Measurements from ENCODE around the gene CEP162. TPM values are rescaled to one million over a fixed set of nuclear protein-coding genes. Genes with fewer than 3 reads are reported as not detected.
"Not testable (repeated sequence)": the region's sequence is repeated elsewhere in the genome, so short reads cannot be mapped to it uniquely, and the experiment has no call there.

The CEP162 gene
- total RNA-seq, 1 experiment from 2014 or later, result 8.2 TPM

DNA sequence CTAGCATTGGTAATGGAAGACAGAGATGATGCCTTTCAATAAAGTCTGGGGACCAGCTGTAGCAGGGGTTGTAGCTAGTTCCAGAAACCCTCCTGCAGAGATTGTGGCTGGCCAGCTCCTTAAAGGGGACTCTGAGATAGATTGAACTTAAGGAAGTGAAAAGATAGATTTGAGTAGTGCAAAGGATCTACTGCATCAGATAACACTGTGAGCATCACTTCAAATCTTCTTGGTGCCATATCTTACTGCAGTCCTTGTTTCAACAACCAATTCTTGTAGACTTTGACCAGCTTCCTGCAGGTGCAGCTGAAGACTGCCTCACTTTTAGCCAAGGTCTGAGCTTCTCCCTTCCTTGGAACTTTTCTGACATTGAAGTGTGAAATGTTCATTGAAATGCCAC lies 14.8 kb upstream of the CEP162 start:
- no peak for DNase-seq (ENCODE audit: low read depth)

DNA sequence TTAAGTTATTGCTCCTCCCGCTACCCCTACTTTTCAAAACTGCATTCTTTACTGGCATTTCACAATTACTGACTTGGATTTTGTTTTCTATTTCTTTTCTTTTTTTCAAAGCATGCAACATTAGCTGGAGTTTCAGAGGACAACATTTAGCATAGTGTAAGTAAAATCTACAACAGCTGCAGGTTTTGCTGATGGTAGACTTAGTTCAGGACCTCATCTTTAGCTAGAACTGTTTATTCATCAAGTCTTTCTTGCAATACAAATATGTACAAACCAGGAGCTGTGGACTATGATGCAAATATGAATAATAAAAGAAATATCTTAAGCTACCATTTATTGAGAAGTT lies 728 bp upstream of the CEP162 start:
- no peak for DNase-seq (ENCODE audit: low read depth)

DNA sequence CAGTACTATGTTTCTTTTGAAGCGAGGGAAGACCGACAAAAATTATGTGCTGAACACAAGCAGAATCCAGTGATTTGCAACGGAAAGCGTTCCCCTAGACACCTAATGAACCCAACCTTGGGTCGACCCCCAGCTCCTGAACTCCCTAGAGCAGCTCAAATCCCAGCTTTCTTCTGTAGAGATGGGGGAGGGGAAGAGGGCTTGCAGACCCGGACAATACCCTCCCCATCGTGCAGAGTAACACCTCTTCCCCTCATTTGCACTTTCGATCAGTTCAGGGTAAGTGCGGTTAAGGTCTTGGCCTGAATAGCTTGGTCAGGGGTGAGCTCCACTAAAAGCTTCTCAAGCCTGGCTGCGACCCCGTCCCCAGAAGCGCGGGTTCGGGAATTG lies 404 bp downstream of the CEP162 start:
- peak; percentile 4 for DNase-seq (ENCODE audit: low read depth)

DNA sequence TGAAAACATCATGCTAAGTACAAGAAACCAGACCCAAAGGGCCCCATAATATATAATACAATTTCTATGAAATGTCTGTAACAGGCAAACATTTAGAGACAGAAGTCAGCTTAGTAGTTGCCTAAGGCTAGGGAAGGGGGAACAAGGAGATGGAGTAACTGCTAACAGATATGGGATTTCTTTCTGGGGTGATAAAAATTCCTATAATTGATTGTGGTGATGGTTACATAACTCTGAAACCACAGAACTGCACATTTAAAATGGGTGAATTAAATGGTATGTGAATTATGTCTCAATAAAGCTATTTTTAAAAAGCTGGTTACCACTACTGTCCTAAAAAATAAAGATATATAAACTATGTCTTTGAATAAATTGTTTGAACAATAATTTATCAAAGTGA lies 3.2 kb downstream of the CEP162 start:
- peak; percentile 16 for DNase-seq (ENCODE audit: low read depth)

DNA sequence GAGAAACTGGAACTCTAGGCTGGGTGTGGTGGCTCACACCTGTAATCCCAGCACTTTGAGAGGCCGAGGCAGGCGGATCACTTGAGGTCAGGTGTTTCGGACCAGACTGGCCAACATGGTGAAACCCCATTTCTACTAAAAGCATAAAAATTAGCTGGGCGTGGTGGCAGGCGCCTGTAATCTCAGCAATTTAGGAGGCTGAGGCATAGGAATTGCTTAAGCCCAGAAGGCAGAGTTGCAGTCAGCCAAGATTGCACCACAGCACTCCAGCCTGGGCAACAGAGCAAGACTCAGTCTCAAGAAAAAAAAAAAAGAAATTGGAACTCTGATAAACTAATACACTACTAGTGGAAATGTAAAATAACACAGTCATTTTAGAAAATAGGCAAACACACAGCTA lies 3.8 kb downstream of the CEP162 start:
- DNase-seq (ENCODE audit: low read depth), result not testable (repeated sequence)

DNA sequence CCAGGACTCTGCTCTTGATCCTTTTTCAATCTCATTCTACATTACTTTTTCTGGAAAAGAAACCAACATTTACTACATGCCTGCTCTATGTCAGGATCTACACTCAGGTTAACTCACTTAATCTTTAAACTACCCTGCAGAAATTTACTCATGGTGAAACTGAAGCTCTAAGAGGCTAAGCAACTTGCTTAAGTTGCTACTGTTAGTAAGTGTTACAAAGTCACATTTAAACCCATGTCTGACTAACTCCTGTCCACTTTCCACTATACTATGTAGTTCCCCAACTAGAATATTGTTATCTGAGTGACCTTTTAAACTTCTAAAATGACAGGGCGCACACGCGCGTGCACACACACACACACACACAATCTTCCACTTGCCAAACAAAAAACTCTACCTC lies 5.0 kb downstream of the CEP162 start:
- no peak for DNase-seq (ENCODE audit: low read depth)

DNA sequence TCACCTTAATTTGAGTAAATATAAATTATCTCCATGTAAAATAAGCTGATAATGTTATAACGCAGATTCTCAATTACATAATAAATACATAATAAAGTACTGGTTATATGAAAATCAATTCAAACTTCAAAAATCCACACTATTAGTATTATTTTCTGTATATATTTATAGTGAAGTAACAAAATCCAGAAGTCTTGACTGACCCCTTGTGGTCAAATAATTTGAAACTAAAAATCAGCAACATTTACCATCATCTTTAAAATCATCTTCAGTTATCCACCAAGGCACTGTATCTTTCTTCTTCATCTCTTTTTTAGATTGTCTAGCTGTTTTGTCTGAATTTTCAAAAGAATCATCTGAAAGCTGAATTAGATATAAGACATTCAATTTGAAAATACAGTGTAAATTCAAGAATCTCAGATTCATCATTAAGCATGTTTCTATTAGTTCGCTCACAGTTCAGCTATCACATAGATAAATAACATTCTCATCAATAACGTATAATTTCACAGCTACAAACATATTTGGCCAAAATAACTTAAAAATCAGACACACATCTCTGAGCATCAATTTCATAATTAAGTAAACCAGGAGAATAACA lies 6.5 kb downstream of the CEP162 start:
- DNase-seq (ENCODE audit: low read depth), result peak; percentile 34

DNA sequence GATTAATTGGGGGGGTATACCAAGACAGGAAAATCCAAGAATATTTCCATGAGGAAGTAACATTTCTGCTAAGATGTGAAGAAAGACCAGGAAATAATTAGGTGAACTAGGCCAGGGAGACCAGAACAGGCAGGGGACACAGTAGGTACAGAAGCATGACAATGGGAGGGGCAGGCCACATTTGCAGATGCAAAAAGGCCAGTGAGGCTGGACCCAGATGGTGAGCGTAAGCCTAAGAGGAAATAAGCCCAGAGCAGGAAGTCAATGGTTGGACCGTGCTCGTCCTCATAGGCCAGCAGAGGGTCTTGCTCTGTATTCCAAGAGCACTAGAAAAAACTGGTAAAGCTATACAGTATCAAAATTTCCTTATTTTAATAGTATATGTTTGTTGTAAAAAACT lies 9.4 kb downstream of the CEP162 start:
- no peak for DNase-seq (ENCODE audit: low read depth)

DNA sequence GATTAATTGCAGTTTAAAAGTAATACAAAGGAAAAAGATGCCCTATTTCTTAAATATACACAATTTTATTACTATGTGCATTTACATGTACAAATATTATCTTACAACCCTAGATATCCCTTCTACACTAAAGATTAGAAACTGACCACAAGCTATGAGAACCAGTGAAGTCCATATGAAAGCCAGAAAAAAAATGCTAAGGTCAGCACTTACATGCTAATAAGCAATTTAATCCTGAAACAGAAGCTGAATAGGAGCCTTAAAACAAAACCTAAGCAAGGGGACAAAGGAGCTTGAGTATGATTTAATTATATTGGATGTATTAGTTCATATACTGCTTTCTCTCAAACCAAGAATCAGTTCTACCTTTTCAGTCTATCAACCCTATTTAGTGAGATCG lies 14.2 kb downstream of the CEP162 start:
- no peak for DNase-seq (ENCODE audit: low read depth)

DNA sequence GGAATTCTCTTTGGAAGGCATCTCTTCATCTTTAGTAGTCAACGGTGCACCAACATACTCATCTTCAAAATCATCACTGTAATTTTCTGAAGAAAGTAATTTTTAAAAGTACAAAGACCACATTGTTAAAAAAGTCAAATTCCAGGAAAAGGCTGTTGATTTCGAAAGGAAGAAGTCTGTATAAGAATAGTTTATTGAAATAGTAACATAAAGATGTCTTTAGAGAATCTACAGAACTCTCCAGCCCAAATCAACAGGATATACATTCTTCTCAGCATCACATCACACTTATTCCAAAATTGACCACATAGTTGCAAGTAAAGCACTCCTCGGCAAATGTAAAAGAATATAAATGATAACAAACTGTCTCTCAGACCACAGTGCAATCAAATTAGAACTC lies 23.4 kb downstream of the CEP162 start:
- DNase-seq (ENCODE audit: low read depth), result no peak

DNA sequence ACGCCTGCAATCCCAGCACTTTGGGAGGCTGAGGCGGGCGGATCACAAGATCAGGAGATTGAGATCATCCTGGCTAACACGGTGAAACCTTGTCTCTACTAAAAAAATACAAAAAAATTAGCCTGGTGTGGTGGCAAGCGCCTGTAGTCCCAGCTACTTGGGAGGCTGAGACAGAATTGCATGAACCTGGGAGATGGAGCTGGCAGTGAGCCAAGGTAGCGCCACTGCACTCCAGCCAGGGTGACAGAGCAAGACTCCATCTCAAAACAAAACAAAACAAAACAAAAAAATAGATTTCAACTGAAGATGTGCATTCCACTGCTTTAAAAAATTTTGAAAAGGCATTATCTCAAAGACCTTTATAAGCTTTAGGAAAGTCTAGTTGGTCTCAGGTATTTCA lies 27.5 kb downstream of the CEP162 start:
- DNase-seq (ENCODE audit: low read depth), result not testable (repeated sequence)

DNA sequence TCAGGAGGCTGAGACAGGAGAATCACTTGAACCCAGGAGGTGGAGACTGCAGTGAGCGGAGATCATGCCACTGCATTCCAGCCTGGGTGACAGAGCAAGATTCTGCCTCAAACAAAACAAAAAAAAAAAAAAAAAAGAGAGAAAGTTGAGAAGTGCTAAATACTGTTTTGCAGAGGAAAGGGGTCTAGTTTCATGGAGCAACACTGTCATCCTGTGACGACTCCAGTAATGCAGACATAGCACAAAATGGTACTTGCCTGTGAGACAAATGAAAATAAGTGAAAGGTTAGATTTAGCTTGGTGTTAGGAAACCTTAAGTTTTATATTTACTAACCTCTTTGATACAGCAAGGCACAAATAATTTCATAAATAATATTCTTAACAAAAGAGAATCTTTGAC lies 29.7 kb downstream of the CEP162 start:
- no peak for DNase-seq (ENCODE audit: low read depth)

DNA sequence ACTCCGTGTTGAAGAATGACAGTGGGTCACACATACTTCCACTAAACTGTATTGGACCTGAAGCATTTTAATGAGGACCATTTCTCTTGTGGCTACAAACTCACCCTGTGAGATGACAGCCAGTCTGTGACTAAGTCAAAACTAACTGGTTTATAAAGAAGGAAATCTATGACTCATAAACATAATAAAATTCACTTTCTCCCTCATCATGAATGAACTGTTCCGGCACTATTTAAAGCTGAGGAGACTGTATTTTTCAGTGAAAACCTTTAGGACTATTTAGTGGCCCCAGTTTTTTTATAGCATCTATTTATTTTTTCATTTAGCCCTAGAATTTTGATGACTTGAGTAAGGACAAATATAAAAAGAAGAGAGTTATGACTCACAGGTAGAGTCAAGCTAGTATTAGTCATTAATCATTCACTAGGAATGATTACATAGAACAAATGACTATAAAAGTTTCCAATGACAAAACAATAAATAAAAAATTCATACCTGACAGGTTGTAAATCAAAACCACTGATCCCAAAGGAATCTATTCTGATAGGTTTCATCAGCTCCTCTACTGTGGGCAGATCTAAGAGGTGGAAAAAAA lies 34.2 kb downstream of the CEP162 start:
- DNase-seq (ENCODE audit: low read depth), result peak; percentile 92

DNA sequence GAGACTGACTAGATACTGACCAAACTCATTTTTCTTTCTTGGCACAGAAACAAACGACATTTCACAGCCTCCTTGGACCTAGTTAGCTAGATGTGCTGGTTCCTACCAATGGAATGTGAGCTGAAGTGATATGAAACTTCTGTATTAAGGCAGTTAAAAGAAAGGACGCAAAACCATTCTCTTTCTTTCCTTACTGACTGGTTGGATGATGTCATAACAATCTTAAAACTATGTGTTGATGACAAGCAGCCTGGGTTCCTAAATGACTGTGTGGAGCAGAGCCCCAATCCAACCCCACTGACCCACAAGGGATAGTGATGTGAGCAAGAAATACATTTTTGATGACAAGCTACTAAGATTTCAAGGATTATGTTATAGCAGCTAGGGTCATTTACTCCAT lies 35.6 kb downstream of the CEP162 start:
- DNase-seq (ENCODE audit: low read depth), result no peak

DNA sequence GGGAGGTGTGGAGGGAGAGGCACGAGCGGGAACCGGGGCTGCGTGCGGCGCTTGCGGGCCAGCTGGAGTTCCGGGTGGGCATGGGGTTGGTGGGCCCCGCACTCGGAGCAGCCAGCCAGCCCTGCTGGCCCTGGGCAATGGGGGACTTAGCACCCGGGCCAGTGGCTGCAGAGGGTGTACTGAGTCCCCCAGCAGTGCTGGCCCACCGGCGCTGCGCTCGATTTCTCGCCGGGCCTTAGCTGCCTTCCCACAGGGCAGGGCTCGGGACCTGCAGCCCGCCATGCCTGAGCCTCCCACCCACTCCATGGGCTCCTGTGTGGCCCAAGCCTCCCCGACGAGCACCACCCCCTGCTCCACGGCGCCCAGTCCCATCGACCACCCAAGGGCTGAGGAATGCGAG lies 38.1 kb downstream of the CEP162 start:
- not testable (repeated sequence) for DNase-seq (ENCODE audit: low read depth)

DNA sequence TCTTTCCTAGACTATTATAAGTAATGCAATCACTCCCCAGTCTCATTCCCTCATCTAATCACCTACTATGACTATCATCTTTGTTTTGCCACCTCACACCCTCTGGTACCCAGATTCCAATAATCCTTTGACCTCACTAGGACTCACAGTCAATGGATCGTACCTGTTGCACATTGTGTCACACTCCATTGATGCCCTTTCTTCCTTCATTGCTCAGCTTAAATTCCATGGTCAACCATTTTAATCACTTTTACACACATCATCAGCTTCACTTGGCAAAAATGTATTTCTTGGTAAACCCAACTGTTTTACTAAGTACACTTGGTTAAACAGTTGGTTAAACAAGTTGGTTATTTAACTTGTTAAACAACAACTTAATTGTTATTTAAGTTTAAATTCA lies 44.0 kb downstream of the CEP162 start:
- no peak for DNase-seq (ENCODE audit: low read depth)

DNA sequence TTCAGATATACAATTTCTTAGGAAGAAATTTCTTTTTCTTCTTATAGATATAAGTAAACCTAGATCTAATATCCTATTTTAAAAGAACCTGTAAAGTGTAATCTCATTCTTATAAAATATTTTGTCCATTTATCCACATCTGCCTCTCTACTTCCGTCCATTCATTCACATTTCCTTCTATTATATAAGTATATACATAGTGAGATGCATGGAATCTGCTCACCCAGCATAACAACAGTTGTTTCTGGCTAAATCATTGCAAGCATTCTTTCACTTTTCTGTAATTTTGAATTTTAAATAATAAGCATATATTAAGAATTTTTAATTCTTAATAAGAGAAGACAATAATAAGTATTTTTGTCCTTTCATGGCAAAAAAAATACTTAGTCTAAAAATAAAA lies 45.4 kb downstream of the CEP162 start:
- DNase-seq (ENCODE audit: low read depth), result no peak

DNA sequence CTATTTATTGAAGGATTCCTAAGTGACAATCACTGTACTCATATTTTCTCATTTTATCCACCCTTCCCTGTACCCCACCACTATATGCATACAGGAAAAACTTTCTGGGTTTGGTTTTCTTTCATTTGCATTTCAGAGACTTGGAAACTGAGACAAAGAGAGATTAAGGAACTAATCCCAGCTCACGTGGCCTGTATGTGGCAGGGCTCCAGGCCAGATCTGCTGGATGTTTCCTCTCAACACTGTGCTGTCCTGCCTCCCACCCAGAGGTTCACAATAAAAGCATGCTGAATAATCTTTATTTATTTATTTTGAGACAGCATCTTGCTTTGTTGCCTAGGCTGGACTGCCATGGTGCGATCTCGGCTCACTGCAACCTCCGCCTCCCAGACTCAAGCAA lies 50.2 kb downstream of the CEP162 start:
- DNase-seq (ENCODE audit: low read depth), result no peak

DNA sequence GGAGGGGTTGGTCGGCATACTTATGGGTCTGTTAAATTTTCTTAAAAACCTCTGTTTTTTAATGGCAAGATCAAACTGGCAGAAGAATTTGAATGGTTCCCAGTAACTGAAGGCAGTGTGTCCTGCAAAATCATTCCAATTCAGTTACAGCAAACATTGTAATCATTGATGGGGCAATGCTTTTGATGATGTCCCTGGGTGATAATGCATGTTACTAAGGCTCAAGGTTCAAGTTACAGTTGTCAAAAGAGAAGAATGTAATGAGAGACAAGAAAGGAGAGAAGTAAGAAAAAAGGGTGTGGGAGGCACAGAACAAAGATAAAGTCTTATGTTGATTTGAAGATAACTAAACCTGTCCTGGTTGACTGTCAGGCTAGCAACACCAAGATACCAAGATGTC lies 54.9 kb downstream of the CEP162 start:
- no peak for DNase-seq (ENCODE audit: low read depth)

DNA sequence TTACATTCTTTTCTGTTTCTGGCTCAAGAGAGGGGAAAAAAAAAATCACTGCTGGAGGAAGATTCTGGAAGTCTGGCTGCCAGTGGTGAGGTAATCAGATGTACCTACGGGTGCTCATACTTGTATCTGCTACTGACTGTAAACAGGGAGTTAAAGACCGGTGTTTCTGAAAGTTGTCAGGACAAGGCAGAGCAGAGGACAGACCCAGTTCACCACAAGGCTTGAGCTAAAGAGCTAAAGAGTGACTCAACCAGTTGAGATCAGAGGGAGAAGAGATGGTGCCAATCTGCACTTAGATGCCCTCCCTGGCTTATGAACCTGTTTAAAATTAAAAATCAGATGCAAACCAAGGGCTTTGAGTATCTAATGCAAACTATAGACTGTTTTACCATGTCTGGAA lies 55.4 kb downstream of the CEP162 start:
- no peak for DNase-seq (ENCODE audit: low read depth)

DNA sequence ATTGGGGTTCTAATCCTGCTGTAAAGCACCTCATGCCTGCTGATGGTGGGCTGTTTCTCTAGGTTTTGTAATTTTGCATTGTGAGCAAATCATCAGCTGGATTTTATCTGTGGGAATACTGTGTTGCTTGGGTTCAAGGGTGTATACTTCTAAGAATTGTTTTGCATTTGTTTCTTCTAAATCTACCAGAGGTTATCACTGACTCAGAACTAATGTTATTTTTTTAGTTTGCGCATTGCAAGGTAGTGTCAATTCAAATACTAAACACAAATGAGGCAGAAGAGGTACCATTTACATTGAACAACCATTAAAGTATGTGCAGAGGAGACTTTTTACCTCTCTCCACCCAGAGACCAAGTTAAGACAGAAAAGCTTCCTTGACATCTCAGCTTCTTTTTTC lies 60.0 kb downstream of the CEP162 start:
- no peak for DNase-seq (ENCODE audit: low read depth)

DNA sequence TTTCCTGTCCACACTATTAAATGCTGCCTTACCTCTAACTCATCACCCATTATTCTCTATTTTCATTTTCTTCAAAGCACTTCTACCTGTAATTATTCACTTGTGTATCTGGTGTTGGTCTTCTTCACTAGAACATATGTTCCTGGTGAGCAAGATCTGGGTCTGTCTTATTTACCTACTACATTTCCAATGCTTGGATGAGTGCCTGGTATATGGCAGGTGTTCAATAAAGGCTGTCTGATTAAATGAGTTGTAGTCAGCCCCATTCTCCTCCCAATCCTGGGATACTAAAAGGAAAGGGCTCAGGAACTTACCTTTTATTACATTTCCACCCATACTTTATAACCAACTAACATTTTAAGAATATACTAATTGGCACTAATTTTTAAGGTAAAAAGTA lies 61.0 kb downstream of the CEP162 start:
- no peak for DNase-seq (ENCODE audit: low read depth)

DNA sequence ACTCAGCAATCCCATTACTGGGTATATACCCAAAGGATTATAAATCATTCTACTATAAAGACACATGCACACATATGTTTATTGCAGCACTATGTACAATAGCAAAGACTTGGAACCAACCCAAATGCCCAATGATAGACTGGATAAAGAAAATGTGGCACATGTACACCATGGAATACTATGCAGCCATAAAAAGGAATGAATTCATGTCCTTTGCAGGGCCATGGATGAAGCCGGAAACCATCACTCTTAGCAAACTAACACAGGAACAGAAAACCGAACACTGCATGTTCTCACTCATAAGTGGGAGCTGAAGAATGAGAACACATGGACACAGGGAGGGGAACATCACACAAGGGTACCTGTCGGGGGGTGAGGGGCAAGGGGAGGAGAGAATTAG lies 63.1 kb downstream of the CEP162 start:
- not testable (repeated sequence) for DNase-seq (ENCODE audit: low read depth)

DNA sequence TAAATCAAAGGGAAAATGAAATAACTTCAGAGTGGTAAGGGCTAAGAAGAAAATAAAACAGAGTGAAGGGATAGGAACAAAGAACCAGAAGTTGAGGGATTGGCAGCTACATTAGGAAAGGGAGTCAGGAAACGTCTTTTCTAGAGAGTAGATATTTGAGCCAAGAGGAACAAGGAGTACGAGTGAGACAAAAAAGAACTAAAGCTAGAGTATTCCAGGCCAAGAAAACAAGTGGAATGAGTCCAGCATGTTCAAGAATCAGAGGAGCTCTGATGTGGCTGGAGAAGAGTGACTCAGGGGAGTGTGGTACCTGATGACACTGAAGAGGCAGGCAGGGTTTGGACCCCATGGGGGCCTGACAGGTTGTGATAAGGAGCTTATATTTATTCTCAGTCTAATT lies 66.3 kb downstream of the CEP162 start:
- DNase-seq (ENCODE audit: low read depth), result no peak

All from M059J (cell line).